ENCODE data around the gene ATP5F1D. TPM values are rescaled to one million over a fixed set of nuclear protein-coding genes. Genes with fewer than 3 reads are reported as not detected.
"Not testable (repeated sequence)": the region's sequence is repeated elsewhere in the genome, so short reads cannot be mapped to it uniquely, and the experiment has no call there.

Gene ATP5F1D
- total RNA-seq, 1 donor from 2014 or later: 501 TPM

DNA sequence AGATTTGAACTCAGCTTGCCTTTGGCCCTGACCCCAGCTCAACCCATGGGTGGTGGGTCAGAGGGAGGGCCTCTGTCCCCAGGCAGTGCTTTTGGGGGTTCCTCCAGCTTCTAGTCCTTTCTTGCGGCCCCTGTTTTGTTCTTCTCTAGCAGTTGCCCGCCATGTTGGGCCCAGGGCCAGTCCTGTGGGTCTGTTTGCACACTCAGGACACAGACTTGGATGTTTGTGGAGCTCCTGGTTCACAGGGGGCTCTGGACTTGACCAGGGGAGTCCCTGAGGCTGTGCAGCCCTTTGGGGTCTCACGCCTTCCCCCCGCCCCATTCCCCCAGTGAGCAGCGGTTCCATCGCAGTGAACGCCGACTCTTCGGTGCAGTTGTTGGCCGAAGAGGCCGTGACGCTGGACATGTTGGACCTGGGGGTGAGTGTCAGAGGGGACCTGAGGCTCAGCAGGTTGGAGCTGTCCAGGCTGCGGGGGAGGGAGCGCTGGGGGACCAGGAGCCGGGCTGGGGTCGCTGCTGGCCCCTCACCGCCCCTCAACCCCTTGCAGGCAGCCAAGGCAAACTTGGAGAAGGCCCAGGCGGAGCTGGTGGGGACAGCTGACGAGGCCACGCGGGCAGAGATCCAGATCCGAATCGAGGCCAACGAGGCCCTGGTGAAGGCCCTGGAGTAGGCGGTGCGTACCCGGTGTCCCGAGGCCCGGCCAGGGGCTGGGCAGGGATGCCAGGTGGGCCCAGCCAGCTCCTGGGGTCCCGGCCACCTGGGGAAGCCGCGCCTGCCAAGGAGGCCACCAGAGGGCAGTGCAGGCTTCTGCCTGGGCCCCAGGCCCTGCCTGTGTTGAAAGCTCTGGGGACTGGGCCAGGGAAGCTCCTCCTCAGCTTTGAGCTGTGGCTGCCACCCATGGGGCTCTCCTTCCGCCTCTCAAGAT lies 2.5 kb downstream of the ATP5F1D start:
- TF ChIP-seq, protein P1, sequence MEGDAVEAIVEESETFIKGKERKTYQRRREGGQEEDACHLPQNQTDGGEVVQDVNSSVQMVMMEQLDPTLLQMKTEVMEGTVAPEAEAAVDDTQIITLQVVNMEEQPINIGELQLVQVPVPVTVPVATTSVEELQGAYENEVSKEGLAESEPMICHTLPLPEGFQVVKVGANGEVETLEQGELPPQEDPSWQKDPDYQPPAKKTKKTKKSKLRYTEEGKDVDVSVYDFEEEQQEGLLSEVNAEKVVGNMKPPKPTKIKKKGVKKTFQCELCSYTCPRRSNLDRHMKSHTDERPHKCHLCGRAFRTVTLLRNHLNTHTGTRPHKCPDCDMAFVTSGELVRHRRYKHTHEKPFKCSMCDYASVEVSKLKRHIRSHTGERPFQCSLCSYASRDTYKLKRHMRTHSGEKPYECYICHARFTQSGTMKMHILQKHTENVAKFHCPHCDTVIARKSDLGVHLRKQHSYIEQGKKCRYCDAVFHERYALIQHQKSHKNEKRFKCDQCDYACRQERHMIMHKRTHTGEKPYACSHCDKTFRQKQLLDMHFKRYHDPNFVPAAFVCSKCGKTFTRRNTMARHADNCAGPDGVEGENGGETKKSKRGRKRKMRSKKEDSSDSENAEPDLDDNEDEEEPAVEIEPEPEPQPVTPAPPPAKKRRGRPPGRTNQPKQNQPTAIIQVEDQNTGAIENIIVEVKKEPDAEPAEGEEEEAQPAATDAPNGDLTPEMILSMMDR (IDR thresholded peaks at IDR 0.05; ENCODE audit: borderline replicate concordance): peak; percentile 98
- peak overlapping the region; percentile 100 for H3K27ac ChIP-seq (replicated peaks)
- intact Hi-C loops (cut with micrococcal nuclease): no loop called here
- peak overlapping the region; percentile 90 for H3K4me3 ChIP-seq
- H3K4me1 ChIP-seq: peaks cover 92% of the 10 kb centered on the region
- H3K27me3 ChIP-seq (ENCODE audit: low read depth): no peaks in the 10 kb centered on the region
- DNase-seq: peak; percentile 87
- H3K36me3 ChIP-seq: no peaks in the 10 kb centered on the region
- H3K9me3 ChIP-seq (replicated peaks): no peaks in the 10 kb centered on the region

DNA sequence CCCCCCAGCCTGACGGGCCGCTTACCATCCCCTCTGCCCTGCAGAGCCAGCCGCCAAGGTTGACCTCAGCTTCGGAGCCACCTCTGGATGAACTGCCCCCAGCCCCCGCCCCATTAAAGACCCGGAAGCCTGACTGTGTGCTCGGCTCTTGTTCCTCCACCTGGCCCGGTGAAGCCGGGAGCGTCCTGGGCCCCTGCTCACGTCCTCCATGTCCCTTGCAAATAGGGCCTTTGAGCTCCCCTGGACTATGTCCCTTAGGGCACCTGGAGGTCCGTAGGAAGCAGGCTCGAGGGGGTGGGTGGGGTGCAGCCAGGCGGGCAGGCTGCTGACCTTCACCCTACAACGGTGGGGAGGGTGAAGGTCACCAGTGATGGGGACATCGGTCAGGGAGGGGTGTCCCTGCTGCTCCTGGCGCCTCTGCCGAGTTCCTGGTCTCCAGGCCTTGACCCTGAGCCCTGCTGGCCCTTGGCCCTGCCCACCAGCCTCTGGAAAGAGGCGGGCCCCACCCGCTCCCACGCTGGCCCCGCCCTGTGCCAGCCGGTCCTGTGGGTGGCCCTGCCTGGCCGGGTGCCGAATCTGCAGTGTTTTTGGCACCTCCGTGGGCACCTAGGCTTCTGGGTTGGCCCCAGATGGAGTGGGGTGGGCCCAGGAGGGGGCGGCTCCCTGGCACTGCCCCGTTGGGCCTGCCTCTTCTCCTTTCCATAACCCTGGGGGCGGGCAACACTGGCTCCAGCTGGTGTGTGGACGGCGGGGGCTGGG lies 3.3 kb downstream of the ATP5F1D start:
- Histone ChIP-seq H3K27ac (replicated peaks) (peak overlapping the region; percentile 100), H3K27me3 (ENCODE audit: low read depth) (no peaks in the 10 kb centered on the region), H3K36me3 (peaks cover 2% of the 10 kb centered on the region), H3K4me1 (peaks cover 87% of the 10 kb centered on the region), H3K4me3 (peak overlapping the region; percentile 90), H3K9me3 (replicated peaks) (no peaks in the 10 kb centered on the region)
- intact Hi-C loops (cut with micrococcal nuclease): no loop called here
- DNase-seq: peak; percentile 87
- TF ChIP-seq, protein P1 (IDR thresholded peaks at IDR 0.05; ENCODE audit: borderline replicate concordance): no peak

DNA sequence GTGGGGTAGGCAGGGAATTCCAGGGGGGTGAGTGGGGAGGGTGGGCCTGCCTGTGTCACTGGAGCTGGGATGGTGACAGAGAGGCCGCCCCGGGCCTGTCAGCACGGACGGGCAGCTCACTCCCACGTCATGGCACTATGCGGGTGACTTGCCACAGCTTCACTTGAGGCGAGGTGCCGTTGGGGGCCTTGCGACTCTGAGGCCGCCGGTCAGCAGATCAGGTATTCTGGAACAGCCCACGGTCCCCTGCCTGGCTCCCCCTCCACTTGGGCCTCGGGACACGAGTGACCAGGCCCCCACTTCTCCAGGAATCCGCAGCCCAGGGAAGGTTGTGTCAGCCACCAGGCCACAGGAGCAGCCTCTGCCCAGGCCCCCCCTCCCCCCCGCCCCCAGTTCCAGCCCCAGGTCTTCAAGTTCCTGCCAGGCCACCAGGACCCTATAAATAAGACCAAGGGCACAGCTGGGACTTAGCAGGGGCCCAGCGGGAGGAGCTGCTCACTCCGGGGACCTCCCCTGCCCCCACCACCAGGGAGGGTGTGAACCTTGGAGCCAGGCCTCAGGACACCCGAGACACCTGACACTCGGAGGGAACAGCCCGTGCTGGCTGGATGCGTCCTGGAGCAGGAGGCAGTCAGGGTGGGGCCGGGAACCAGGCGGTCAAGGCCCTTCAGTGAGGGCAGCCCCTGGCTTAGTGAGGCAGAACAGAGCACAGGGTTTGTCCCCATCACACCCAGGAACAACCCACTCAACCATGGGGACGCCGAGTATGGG lies 4.1 kb downstream of the ATP5F1D start:
- Histone ChIP-seq H3K27me3 (ENCODE audit: low read depth) (no peaks in the 10 kb centered on the region), H3K4me3 (peak overlapping the region; percentile 90), H3K4me1 (peaks cover 82% of the 10 kb centered on the region), H3K27ac (replicated peaks) (peak overlapping the region; percentile 100), H3K36me3 (peaks cover 10% of the 10 kb centered on the region), H3K9me3 (replicated peaks) (no peaks in the 10 kb centered on the region)
- peak; percentile 89 for DNase-seq
- intact Hi-C loops (cut with micrococcal nuclease): no loop called here
- TF ChIP-seq, protein P1 (IDR thresholded peaks at IDR 0.05; ENCODE audit: borderline replicate concordance): no peak

DNA sequence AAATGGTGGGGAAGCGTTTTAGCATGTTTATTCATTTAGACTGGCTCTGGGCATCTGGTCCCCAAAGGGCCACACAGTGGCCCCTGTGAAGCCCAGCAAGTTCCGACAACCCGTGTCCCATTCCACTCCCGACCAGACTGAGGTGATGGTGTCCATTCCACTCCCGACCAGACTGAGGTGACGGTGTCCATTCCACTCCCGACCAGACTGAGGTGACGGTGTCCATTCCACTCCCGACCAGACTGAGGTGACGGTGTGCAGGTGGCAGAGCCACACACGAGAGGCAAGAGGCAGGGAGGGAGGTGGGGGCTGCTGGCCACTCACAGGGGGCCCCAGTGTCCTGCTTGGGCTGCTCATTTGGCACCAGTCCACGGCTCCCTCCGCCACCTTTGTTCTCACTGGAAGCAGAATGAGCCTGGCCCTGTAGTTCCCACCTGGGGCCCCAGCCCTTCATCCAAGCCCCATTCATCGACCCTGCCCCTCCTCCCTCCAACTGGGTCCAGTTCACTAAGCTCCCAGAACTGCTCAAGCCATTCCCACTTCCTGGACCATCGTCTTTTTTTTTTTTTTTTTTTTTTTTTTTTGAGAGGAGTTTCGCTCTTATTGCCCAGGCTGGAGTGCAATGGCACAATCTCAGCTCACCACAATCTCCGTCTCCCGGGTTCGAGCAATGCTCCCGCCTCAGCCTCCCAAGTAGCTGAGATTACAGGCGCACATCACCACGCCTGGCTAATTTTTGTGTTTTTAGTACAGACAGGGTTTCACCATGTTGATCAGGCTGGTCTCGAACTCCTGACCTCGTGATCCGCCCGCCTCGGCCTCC lies 4.9 kb downstream of the ATP5F1D start:
- intact Hi-C loops (cut with micrococcal nuclease); H3K9me3 ChIP-seq (replicated peaks); DNase-seq; H3K27me3 ChIP-seq (ENCODE audit: low read depth); H3K4me3 ChIP-seq: not testable (repeated sequence)
- peaks cover 83% of the 10 kb centered on the region for H3K4me1 ChIP-seq
- H3K36me3 ChIP-seq: peaks cover 18% of the 10 kb centered on the region
- peak overlapping the region; percentile 100 for H3K27ac ChIP-seq (replicated peaks)

DNA sequence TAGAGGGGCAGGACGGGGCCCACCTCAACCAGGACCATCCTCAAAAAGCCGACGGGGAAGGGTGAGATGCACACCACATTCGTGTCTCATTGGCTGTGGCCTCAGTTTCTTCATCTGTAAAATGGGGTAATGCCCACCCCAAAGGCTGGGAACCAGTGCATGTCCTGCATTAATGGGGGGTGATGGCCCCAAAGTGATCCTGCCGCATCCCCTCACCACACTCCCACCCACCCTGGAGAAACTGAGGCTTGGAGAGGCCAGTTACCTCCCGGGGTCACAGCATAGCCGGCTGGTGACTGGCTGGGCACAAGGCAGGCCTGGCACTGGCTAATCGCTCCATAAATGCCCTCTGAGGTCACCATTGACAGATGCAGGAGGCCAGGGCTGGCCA lies 6.2 kb downstream of the ATP5F1D start:
- H3K27me3 ChIP-seq (ENCODE audit: low read depth): no peaks in the 10 kb centered on the region
- H3K4me3 ChIP-seq: peak overlapping the region; percentile 93
- intact Hi-C loops (cut with micrococcal nuclease): no loop called here
- H3K36me3 ChIP-seq: peaks cover 24% of the 10 kb centered on the region
- TF ChIP-seq, protein P1 (IDR thresholded peaks at IDR 0.05; ENCODE audit: borderline replicate concordance): no peak
- no peaks in the 10 kb centered on the region for H3K9me3 ChIP-seq (replicated peaks)
- H3K4me1 ChIP-seq: peaks cover 85% of the 10 kb centered on the region
- DNase-seq: peak; percentile 77
- H3K27ac ChIP-seq (replicated peaks): peak overlapping the region; percentile 100

Data from left ventricle myocardium inferior (tissue), 1 donor.